Measurements from ENCODE around the gene FES. TPM values are rescaled to one million over a fixed set of nuclear protein-coding genes. Genes with fewer than 3 reads are reported as not detected.
A peak's percentile ranks its signal among the peaks of the same experiment; 100 is the strongest.

The FES gene
- total RNA-seq, 6 experiments from 2014 or later = 11.5 to 36.5 (median 18.5) TPM

DNA sequence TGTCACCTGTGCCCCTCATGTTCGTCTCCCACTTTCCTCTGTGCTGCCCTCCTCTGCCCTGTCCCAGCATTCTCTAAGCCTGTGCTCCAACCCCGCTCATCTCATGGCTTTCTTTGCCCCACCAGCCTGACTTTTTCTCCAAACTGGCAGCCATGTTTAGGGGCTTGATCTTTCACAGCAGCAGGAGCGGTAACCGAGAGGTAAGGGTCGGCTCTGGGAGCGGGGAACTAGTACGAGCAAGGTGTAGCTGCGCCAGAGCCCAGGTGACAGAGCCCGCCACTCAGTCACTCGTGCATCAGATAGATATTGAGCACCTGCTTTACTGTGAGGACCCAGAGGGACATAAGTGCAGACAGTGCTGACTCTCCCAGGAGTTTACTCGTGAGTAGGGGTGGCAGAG is 32.2 kb downstream of the FES start:
- Histone ChIP-seq H3K27ac (peak overlapping the region in 2 of 3 donors; percentile 16 to 73), H3K27me3 (no peaks in the 10 kb centered on the region), H3K9me3 (no peaks in the 10 kb centered on the region), H3K36me3 (peaks cover 8 to 83% (median 54%) of the 10 kb centered on the region in 4 donors), H3K4me3 (no peak overlapping the region), H3K4me1 (peaks cover 0 to 18% (median 0%) of the 10 kb centered on the region in 4 donors)
- intact Hi-C loops (cut with DNase I) = loop anchor here in 1 of 2 donors (10.0 kb wide), 1 partner anchor 272 kb away; no protein-coding TSS in a partner anchor
- ATAC-seq (no peak), DNase-seq (peak in 2 of 3 donors; percentile 43 to 55)
- WGBS (ENCODE audit: insufficient coverage, low coverage, low lambda C conversion rate, missing lambda C conversion rate) = 80% methylated on average over 9 of the region's 11 CpGs
- no peak for TF ChIP-seq POLR2A (IDR thresholded peaks at IDR 0.05)
- TF ChIP-seq, protein P1, sequence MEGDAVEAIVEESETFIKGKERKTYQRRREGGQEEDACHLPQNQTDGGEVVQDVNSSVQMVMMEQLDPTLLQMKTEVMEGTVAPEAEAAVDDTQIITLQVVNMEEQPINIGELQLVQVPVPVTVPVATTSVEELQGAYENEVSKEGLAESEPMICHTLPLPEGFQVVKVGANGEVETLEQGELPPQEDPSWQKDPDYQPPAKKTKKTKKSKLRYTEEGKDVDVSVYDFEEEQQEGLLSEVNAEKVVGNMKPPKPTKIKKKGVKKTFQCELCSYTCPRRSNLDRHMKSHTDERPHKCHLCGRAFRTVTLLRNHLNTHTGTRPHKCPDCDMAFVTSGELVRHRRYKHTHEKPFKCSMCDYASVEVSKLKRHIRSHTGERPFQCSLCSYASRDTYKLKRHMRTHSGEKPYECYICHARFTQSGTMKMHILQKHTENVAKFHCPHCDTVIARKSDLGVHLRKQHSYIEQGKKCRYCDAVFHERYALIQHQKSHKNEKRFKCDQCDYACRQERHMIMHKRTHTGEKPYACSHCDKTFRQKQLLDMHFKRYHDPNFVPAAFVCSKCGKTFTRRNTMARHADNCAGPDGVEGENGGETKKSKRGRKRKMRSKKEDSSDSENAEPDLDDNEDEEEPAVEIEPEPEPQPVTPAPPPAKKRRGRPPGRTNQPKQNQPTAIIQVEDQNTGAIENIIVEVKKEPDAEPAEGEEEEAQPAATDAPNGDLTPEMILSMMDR (IDR thresholded peaks at IDR 0.05) = no peak

DNA sequence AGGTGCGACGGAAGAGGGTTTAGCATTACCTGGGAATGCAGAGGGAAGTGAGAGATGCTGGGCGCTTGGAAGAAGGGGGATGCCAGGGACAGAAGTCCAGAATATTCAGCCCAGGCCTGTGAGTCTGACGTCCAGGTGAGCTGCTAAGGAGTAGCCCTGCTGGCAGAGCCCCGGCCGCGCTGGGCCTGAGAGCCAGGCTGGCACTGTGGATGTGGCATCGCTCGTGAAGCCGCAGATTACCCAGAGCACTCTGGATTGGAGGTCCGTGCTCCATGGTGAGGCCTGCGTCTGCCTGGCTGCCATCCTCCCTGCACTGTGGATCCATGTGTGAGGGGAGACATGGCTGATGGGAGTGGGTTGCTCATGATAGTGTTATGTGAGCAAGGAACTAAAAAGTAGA is 33.3 kb downstream of the FES start:
- intact Hi-C loops (cut with DNase I) = loop anchor here in 1 of 2 donors (10.0 kb wide), 1 partner anchor 273 kb away; no protein-coding TSS in a partner anchor
- whole genome bisulfite sequencing (ENCODE audit: insufficient coverage, low coverage, low lambda C conversion rate, missing lambda C conversion rate) = 90% methylated on average over 12 of the region's 12 CpGs
- Histone ChIP-seq H3K4me1 (peaks cover 0 to 18% (median 0%) of the 10 kb centered on the region in 4 donors), H3K27ac (no peak overlapping the region), H3K27me3 (no peaks in the 10 kb centered on the region), H3K4me3 (no peak overlapping the region), H3K36me3 (peaks cover 8 to 72% (median 46%) of the 10 kb centered on the region in 4 donors), H3K9me3 (no peaks in the 10 kb centered on the region)
- DNase-seq = peak in 1 of 3 donors; percentile 50
- ATAC-seq = no peak
- TF ChIP-seq, protein P1 (IDR thresholded peaks at IDR 0.05) = no peak
- TF ChIP-seq POLR2A (IDR thresholded peaks at IDR 0.05) = no peak

DNA sequence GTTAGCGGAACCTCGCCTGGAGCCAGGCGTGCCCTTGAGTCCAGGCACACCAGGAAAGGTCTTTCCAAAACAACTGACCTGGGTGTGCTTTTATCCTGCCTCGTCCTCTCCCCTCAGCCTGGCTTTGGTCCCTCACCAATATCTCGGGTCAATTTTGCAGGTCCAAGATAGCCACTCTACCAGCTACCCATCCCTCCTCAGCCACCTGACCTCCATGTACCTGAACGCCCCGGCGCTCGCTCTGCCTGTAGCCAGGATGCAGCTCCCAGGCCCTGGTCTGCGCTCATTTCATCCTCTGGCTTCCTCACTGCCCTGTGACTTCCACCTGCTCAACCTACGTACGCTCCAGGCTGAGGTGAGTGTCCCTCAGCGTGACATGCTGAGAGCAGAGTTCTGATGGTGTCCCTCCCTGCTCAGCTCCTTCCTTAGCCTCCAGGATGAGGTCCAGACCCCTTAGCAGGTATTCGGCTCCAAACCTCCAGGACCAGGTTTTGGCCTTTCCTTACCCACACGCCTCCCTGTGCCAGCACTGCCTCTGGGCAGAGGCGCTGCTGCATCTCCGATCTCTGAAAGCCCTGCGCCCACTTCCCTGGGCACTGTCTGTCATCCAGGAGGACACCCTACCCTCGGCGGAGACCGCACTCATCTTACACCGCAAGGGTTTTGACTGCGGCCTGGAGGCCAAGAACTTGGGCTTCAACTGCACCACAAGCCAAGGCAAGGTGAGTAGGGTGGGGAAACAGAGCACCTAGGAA is 33.9 kb downstream of the FES start:
- Histone ChIP-seq H3K36me3 (peaks cover 8 to 66% (median 40%) of the 10 kb centered on the region in 4 donors), H3K9me3 (no peaks in the 10 kb centered on the region), H3K4me1 (peaks cover 0 to 18% (median 0%) of the 10 kb centered on the region in 4 donors), H3K27me3 (no peaks in the 10 kb centered on the region), H3K4me3 (no peak overlapping the region), H3K27ac (no peak overlapping the region)
- DNase-seq (peak in 1 of 3 donors; percentile 37), ATAC-seq (no peak)
- WGBS (ENCODE audit: insufficient coverage, low coverage, low lambda C conversion rate, missing lambda C conversion rate) = 93% methylated on average over 18 of the region's 23 CpGs
- TF ChIP-seq POLR2A (IDR thresholded peaks at IDR 0.05) = no peak
- TF ChIP-seq, protein P1 (IDR thresholded peaks at IDR 0.05) = no peak
- intact Hi-C loops (cut with DNase I) = loop anchor here in 1 of 2 donors (10.0 kb wide), 1 partner anchor 273 kb away; no protein-coding TSS in a partner anchor

DNA sequence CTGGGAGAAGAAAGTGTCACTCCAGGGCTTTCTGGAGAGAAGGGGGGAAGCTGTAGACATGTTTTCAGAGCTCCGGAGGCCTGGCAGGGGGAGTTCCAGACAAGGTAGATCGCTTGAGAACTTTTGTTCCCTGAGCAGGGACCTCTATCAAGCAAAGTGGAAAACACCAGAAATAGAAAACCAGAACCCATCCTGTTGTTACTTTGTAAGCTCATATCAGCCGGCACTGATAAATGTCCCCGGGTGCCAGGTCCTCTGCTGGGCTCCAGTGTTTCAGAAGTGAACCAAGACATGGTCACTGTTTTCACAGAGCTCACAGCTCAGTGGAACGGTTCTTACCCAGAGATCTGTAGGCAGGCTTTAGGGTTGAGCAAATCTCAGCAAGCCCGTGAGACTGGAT is 34.5 kb downstream of the FES start:
- DNase-seq = no peak
- peaks cover 0 to 18% (median 0%) of the 10 kb centered on the region in 4 donors for H3K4me1 ChIP-seq
- H3K27ac ChIP-seq = no peak overlapping the region
- H3K27me3 ChIP-seq = no peaks in the 10 kb centered on the region
- intact Hi-C loops (cut with DNase I) = loop anchor here in 1 of 2 donors (10.0 kb wide), 1 partner anchor 274 kb away; no protein-coding TSS in a partner anchor
- WGBS (ENCODE audit: insufficient coverage, low coverage, low lambda C conversion rate, missing lambda C conversion rate) = 88% methylated on average over 3 of the region's 6 CpGs
- TF ChIP-seq POLR2A (IDR thresholded peaks at IDR 0.05) = no peak
- TF ChIP-seq, protein P1 (IDR thresholded peaks at IDR 0.05) = no peak
- no peak overlapping the region for H3K4me3 ChIP-seq
- H3K36me3 ChIP-seq = peaks cover 8 to 60% (median 35%) of the 10 kb centered on the region in 4 donors
- no peaks in the 10 kb centered on the region for H3K9me3 ChIP-seq
- no peak for ATAC-seq
